ENCODE results near the gene SLC22A9. TPM values are rescaled to one million over a fixed set of nuclear protein-coding genes. Genes with fewer than 3 reads are reported as not detected.
"Not testable (repeated sequence)": the region's sequence is repeated elsewhere in the genome, so short reads cannot be mapped to it uniquely, and the experiment has no call there.

The SLC22A9 gene
- polyA plus RNA-seq, 1 of the 3 experiments (the other 2 are of a cell fraction), result not detected

DNA sequence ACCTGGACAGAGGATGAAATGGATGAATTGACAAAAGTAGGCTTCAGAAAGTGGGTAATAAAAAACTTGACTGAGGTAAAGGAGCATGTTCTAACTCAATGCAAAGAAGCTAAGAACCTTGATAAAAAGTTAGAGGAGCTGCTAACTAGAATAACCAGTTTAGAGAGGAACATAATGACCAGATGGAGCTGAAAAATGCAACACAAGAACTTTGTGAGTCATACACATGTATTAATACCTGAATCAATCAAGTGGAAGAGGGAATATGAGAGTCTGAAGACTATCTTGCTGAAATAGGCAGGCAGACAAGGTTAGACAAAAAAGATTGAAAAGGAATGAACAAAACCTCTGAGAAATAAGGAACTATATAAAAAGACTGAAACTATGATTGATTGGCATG lies 47.9 kb upstream of the SLC22A9 start:
- Histone ChIP-seq H3K27me3 (ENCODE audit: insufficient read depth) (no peaks in the 10 kb centered on the region), H2AFZ (ENCODE audit: low read depth) (no peak overlapping the region), H4K20me1 (ENCODE audit: insufficient read depth) (no peaks in the 10 kb centered on the region), H3K9ac (no peak overlapping the region), H3K4me3 (ENCODE audit: low read depth in 2 of 2, low read length in 1 of 2) (no peak overlapping the region), H3F3A (replicated peaks; ENCODE audit: insufficient read depth) (no peaks in the 10 kb centered on the region), H3K9me2 (no peaks in the 10 kb centered on the region), H3K4me2 (no peak overlapping the region), H3K9me3 (no peaks in the 10 kb centered on the region), H3K36me3 (replicated peaks in 1 of 2; ENCODE audit: control insufficient read depth in 1 of 2, insufficient read depth in 2 of 2, low read length in 1 of 2) (no peaks in the 10 kb centered on the region), H3K27ac (ENCODE audit: low read depth in 2 of 2, low read length in 1 of 2) (no peak overlapping the region), H3K4me1 (ENCODE audit: control insufficient read depth in 1 of 2, insufficient read depth in 2 of 2, low read depth in 1 of 2, low read length in 1 of 2) (no peaks in the 10 kb centered on the region), H3K79me2 (ENCODE audit: insufficient read depth) (no peaks in the 10 kb centered on the region)
- no peak for TF ChIP-seq TEAD4 (IDR thresholded peaks at IDR 0.05; ENCODE audit: borderline replicate concordance, insufficient read depth)
- no peak for TF ChIP-seq RCOR1 (IDR thresholded peaks at IDR 0.05; ENCODE audit: low read length)
- TF ChIP-seq MEF2A (IDR thresholded peaks at IDR 0.05; ENCODE audit: borderline replicate concordance, low read depth), result no peak
- TF ChIP-seq MXI1 (IDR thresholded peaks at IDR 0.05; ENCODE audit: low read depth, low read length), result no peak
- no peak for TF ChIP-seq CHD2 (IDR thresholded peaks at IDR 0.05; ENCODE audit: low read length, partially characterized antibody)
- TF ChIP-seq JUND (IDR thresholded peaks at IDR 0.05), result no peak
- no peak for TF ChIP-seq USF2 (IDR thresholded peaks at IDR 0.05; ENCODE audit: borderline replicate concordance, low read depth, low read length)
- TF ChIP-seq NRF1 (IDR thresholded peaks at IDR 0.05; ENCODE audit: low read depth, low read length), result no peak
- no peak for TF ChIP-seq GATA2 (CRISPR knock-in tag; IDR thresholded peaks at IDR 0.05)
- TF ChIP-seq, protein P1, sequence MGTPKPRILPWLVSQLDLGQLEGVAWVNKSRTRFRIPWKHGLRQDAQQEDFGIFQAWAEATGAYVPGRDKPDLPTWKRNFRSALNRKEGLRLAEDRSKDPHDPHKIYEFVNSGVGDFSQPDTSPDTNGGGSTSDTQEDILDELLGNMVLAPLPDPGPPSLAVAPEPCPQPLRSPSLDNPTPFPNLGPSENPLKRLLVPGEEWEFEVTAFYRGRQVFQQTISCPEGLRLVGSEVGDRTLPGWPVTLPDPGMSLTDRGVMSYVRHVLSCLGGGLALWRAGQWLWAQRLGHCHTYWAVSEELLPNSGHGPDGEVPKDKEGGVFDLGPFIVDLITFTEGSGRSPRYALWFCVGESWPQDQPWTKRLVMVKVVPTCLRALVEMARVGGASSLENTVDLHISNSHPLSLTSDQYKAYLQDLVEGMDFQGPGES (IDR thresholded peaks at IDR 0.05; ENCODE audit: low read depth, low read length), result no peak
- TF ChIP-seq EZH2phosphoT487 (IDR thresholded peaks at IDR 0.05; ENCODE audit: borderline replicate concordance, low read depth), result no peak
- no peak for TF ChIP-seq RAD21 (IDR thresholded peaks at IDR 0.05; ENCODE audit: low read length)
- TF ChIP-seq, protein P2, sequence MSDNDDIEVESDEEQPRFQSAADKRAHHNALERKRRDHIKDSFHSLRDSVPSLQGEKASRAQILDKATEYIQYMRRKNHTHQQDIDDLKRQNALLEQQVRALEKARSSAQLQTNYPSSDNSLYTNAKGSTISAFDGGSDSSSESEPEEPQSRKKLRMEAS (IDR thresholded peaks at IDR 0.05; ENCODE audit: low read depth), result no peak
- TF ChIP-seq SMC3 (IDR thresholded peaks at IDR 0.05; ENCODE audit: low read depth, low read length), result no peak
- ChIA-PET POLR2A (no interaction called here), CTCF (no interaction called here)
- no peak for DNase-seq

DNA sequence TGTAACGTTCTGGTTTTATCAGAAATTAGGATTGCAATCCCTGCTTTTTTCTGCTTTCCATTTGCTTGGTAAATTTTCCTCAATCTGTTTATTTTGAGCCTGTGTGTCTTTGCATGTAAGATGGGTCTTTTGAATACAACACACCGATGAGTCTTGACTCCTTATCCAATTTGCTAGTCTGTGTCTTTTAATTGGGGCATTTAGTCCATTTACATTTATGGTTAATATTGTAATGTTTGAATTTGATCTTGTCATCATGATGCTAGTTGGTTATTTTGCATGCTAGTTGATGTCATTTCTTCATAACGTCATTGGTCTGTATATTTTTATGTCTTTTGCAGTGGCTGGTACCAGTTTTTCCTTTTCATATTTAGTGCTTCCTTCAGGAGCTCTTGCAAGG lies 34.5 kb upstream of the SLC22A9 start:
- CTCF ChIA-PET; H3K9ac ChIP-seq; H3K4me1 ChIP-seq (ENCODE audit: control insufficient read depth in 1 of 2, insufficient read depth in 2 of 2, low read depth in 1 of 2, low read length in 1 of 2); H3K36me3 ChIP-seq (replicated peaks in 1 of 2; ENCODE audit: control insufficient read depth in 1 of 2, insufficient read depth in 2 of 2, low read length in 1 of 2); H3K27me3 ChIP-seq (ENCODE audit: insufficient read depth); H3K9me3 ChIP-seq; H2AFZ ChIP-seq (ENCODE audit: low read depth); H3K9me2 ChIP-seq; H4K20me1 ChIP-seq (ENCODE audit: insufficient read depth); DNase-seq; H3K4me2 ChIP-seq; POLR2A ChIA-PET; H3K4me3 ChIP-seq (ENCODE audit: low read depth in 2 of 2, low read length in 1 of 2); H3K27ac ChIP-seq (ENCODE audit: low read depth in 2 of 2, low read length in 1 of 2); H3K79me2 ChIP-seq (ENCODE audit: insufficient read depth); H3F3A ChIP-seq (replicated peaks; ENCODE audit: insufficient read depth): not testable (repeated sequence)
- WGBS (ENCODE audit: low lambda C conversion rate), result 0% methylated on average over 3 of the region's 3 CpGs

Measured in SK-N-SH (cell line).